ENCODE data around the gene HLCS.

The HLCS gene

GRCh38 chr21:36743446-36743845 is 223.0 kb downstream of the HLCS start:
- H3K27me3 Mint-ChIP-seq (ENCODE audit: low read depth) = peaks cover 54% of the 10 kb centered on the region
- peaks cover 19% of the 10 kb centered on the region for H3K4me1 Mint-ChIP-seq
- no peaks in the 10 kb centered on the region for H3K9me3 Mint-ChIP-seq
- TF ChIP-seq CTCF (IDR thresholded peaks at IDR 0.05; ENCODE audit: unreplicated experiment in 3 of 3) = no peak
- no peaks in the 10 kb centered on the region for H3K36me3 Mint-ChIP-seq (ENCODE audit: low read depth)
- peak overlapping the region in 1 of 3 experiments; percentile 6 for H3K4me3 Mint-ChIP-seq
- peak overlapping the region in 1 of 3 experiments; percentile 35 for H3K27ac Mint-ChIP-seq

DNA sequence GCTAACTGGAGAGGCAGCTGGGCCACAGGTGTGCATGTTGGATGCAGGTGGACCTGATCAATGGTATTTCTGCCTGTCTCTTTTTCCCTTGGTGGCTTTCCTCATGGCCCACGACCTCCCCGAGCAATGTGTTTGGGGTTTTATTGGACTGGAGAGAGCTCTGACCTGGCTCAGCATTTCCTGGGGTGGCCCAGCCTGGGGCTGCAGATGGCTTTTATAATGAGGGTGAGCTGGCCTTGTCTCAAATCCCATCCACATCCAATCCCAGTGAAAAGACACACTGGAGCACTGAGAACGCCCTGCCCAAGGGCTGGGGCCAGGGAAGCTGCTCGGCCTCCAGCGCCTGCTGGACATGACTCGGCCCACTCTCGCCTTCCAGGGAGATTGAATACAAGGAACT is 223.5 kb downstream of the HLCS start:
- no peak for TF ChIP-seq CTCF (IDR thresholded peaks at IDR 0.05; ENCODE audit: unreplicated experiment in 3 of 3)
- peaks cover 50% of the 10 kb centered on the region for H3K27me3 Mint-ChIP-seq (ENCODE audit: low read depth)

DNA sequence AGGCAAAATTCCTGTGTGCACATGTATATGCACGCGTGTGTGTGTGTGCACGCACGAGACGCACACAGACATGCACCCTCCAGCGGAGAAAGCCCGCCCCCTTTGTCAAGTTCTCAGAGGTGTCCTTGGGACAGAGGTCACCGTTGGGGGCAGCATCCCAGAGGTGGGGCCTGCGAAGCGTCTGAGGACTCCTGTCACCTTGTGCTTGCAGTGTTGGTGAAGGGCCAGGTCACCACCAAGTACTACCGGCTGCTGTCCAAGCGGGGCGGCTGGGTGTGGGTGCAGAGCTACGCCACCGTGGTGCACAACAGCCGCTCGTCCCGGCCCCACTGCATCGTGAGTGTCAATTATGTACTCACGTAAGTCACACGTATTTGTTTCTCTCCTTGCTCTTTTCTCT is 225.0 kb downstream of the HLCS start:
- peaks cover 9% of the 10 kb centered on the region for H3K4me1 Mint-ChIP-seq
- no peak overlapping the region for H3K4me3 Mint-ChIP-seq
- H3K36me3 Mint-ChIP-seq (ENCODE audit: low read depth) = no peaks in the 10 kb centered on the region
- H3K27me3 Mint-ChIP-seq (ENCODE audit: low read depth) = peaks cover 41% of the 10 kb centered on the region
- no peaks in the 10 kb centered on the region for H3K9me3 Mint-ChIP-seq
- no peak for TF ChIP-seq CTCF (IDR thresholded peaks at IDR 0.05; ENCODE audit: unreplicated experiment in 3 of 3)
- no peak overlapping the region for H3K27ac Mint-ChIP-seq

More for the DNA sequence above, 223.5 kb downstream of the HLCS start:
- Mint-ChIP-seq H3K36me3 (ENCODE audit: low read depth) (no peaks in the 10 kb centered on the region), H3K27ac (no peak overlapping the region), H3K4me1 (peaks cover 17% of the 10 kb centered on the region), H3K4me3 (peak overlapping the region in 1 of 3 experiments; percentile 6), H3K9me3 (no peaks in the 10 kb centered on the region)

DNA sequence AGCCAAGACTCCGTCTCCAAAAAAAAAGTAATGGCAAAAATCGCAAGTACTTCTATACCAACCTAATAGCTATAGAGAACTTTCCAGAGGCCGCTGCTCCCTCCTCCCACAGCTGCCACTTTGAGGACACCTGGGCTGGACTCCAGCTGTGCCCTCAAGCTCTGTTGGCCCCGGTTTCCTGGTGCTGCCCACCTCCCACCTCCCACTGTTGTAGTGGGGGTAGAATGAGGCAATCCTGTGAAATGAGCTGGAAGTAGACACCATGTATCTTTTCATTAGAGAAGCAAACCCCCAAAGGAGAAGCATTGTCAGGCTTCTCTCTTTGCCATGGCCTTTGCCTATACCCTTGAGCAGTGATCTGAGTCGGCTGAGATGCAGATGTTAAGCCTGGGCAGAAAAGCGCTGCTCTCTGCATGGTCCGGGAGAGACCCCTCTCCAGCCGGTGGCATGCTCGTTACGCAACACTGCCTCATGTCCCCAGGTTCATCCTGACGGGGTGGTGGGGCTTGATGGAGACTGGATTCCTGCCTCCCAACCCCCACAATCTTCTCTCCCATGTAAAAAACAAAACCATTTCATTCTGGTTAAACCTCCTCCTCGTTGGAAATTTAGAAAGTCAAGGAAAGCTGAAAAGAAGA is 227.9 kb downstream of the HLCS start:
- Mint-ChIP-seq H3K27me3 (ENCODE audit: low read depth) (peaks cover 24% of the 10 kb centered on the region), H3K27ac (no peak overlapping the region), H3K4me1 (peaks cover 4% of the 10 kb centered on the region), H3K4me3 (no peak overlapping the region), H3K36me3 (ENCODE audit: low read depth) (peaks cover 5% of the 10 kb centered on the region), H3K9me3 (no peaks in the 10 kb centered on the region)
- no peak for TF ChIP-seq CTCF (IDR thresholded peaks at IDR 0.05; ENCODE audit: unreplicated experiment in 3 of 3)

- Mint-ChIP-seq H3K4me1 (peaks cover 6% of the 10 kb centered on the region), H3K36me3 (ENCODE audit: low read depth) (peaks cover 9% of the 10 kb centered on the region), H3K9me3 (peaks cover 2% of the 10 kb centered on the region), H3K27me3 (ENCODE audit: low read depth) (peaks cover 31% of the 10 kb centered on the region), H3K27ac (no peak overlapping the region), H3K4me3 (no peak overlapping the region)
- no peak for TF ChIP-seq CTCF (IDR thresholded peaks at IDR 0.05; ENCODE audit: unreplicated experiment in 3 of 3)
Measured at GRCh38 chr21:36735724-36736320, 230.6 kb downstream of the HLCS start.

GRCh38 chr21:36735201-36735515 is 231.3 kb downstream of the HLCS start:
- peaks cover 2% of the 10 kb centered on the region for H3K9me3 Mint-ChIP-seq
- no peak for TF ChIP-seq CTCF (IDR thresholded peaks at IDR 0.05; ENCODE audit: unreplicated experiment in 3 of 3)
- peaks cover 35% of the 10 kb centered on the region for H3K27me3 Mint-ChIP-seq (ENCODE audit: low read depth)
- peaks cover 11% of the 10 kb centered on the region for H3K4me1 Mint-ChIP-seq
- peaks cover 9% of the 10 kb centered on the region for H3K36me3 Mint-ChIP-seq (ENCODE audit: low read depth)
- H3K4me3 Mint-ChIP-seq = no peak overlapping the region
- H3K27ac Mint-ChIP-seq = no peak overlapping the region
